GM18873 (cell line): ENCODE measurements around the gene TBC1D25.
"Not testable (repeated sequence)": the region's sequence is repeated elsewhere in the genome, so short reads cannot be mapped to it uniquely, and the experiment has no call there.

Source experiments
- ATAC-seq: cut with Tn5 transposase; IDR thresholded peaks from one replicate; pipeline ENCODE4 v1.9.1; 2021; ENCODE audit warnings: mild to moderate bottlenecking, moderate library complexity, moderate number of reproducible peaks; ENCODE audit not compliant: unreplicated experiment, low FRiP score

Gene TBC1D25

DNA sequence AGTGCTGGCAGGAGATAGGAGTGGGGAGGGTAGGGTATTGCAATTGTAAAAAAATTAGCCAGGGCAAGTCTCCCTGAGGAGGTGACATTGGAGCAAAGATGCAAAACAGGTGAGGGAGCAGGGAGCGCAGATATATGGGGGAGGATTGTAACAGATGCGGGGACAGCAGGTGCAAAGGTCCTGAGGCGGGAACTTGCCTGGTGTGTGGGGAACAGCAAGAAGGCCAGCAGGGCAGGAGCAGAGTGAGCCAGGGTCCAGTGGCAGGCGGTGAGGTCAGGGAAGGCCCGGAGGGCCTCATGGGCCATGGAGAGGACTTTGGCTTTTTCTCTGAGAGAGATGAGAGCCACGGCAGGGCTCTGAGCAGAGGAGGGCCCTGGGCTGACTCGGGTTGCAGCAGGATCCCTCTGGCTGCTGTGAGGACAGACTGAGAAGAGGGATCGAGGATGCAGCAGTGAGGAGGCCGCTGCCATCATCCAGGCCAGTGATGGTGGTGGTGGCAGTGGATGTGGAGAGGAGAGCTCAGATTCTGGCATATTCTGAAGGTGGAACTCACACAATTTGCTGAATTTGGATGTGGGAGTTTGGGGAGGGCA, 24.6 kb upstream of the TBC1D25 start:
- ATAC-seq = no peak

DNA sequence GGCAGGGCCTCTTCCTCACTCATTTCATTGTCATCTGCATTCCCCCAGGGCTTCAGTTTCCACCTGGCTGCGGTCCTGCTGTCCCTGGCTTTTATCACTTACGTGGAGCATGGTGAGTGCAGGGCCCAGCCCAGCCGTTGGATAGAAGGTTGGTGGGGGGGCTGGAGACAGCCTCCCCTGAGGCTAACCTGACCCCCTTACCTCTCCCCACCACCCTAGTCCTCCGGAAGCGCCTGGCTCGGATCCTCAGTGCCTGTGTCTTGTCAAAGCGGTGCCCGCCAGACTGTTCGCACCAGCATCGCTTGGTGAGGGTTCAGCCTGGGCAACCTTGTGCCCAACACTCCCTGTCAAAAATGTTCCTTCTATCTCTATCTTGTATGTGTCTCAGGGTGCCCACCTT, 23.7 kb upstream of the TBC1D25 start:
- ATAC-seq = no peak

DNA sequence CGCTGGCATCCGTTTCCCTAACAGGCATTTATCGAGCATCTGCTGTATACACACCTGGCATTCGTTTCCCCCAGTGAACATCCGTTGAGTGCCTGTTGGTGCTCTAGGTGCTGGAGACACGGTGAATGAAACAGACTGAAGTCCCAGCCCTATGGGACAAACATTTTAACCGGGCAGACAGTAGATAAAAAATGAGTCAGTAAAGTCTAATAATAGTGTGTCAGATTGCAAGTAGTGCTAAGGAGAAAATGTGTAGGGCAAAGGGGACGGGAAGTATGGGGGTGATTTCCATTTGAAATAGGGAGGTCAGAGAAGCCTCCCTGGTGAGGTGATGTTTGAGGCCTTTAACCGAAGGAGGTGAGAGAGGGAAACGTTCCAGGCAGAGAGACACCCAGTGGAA, 23.2 kb upstream of the TBC1D25 start:
- no peak for ATAC-seq

DNA sequence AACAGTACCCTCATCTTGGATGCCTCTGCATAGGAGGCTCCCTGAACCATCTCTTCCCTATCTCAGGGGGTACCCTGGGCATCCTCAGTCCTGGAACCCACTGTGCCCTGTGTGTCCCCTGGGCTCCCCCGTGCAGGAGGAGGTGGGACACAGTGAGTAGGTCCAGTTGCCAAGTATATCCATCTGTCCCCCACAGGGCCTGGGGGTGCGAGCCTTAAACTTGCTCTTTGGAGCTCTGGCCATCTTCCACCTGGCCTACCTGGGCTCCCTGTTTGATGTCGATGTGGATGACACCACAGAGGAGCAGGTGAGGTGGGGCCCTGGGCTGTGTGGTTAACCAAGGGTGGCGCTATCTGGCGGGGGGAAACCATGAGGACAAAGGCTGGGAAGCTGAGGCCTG, 22.5 kb upstream of the TBC1D25 start:
- no peak for ATAC-seq

DNA sequence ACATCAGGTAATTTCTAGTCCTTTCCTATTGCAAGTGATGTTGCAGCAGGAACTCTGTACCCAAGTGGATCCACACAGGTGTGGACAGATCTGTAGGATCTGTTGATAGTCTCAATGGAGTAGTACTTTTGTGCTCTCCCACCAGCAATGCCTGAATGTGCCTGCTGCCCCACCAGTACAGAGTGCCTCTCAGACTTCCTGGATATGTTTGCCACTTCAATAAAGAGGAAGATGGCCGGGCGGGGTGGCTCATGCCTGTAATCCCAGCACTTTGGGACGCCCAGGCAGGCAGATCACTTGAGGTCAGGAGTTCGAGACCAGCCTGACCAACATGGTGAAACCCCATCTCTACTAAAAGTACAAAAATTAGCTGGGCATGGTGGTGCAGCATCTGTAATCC, 20.0 kb upstream of the TBC1D25 start:
- ATAC-seq = not testable (repeated sequence)

DNA sequence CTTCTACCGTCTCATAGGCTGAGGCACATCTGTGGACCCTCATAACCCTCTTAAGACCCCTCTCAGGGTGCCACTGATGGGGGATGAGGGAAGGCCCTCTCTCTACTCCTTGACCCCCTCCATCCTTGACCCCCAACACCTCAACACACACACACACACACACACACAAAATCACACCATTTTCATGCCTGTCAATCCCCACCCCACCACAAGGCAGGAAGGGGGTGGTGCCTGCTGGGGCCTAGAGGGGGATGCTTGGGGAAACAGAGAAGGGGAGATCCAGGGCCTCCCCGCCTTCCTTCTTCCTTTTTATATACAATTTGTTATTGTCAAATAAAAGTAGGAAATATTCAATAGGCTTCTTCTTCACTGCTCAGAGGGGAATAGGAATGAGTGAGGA, 19.1 kb upstream of the TBC1D25 start:
- no peak for ATAC-seq

DNA sequence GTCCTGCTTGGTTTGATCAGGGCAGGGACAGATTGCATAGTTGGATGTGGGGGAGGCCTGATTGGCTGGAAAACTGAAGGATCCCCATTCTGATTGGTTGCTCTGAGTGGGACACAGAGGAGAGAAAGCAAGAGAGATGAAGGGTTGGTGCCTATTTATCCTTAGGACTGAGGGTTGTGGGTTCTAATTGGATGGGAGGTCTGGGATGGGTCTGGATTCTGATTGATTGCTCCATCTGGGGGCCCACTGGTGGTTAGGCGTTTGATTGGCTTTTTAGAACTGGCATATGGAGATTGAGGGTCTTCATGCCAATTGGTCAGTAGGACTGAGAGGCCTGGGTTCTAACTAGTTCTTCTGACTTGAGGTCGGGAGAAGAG, 18.6 kb upstream of the TBC1D25 start:
- ATAC-seq = no peak

DNA sequence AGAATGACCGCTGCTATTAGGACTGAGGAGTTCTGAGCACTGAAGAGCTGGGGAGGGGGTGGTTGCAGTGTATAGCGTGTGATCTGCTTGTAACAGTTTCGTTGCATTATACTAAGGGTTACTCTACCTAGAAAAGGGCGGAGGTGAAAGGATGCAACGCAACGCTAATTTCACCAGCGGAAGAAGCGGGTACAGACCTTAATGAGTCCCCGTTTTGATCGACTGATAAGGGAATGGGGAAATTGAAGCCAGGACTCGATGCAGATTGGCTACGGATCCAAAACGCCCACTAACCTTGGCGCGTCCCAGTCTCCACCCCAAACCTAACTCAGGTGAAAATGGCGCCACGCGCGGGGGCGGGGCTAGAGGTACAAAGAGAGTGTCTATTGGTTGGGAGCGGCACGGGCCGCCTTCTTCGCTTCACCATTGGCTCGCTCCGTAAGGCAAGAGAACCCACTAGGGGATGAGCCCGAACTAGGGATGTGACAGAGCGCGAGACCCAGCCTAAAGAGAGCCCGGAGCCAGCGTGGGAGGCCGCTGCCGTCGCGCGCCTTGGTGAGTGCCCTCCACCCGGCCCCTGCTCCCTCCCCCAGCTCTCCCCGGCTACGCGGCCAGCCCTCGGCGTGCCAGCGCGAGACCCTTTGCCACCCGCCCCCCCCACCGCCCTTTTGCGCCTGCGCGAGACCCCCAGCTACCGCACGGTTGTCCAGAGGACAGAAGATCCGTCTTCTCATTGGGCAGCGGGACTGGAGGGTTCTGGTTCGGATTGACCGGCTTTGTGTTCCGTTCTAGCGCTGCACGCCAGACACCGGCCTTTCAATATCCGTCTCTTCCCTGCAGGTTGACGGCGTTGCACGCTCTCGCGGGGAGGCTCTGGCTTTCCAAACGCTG, 17.9 kb upstream of the TBC1D25 start, which contains the start of gene EBP:
EBP (plus strand) TSS at position 456 of the 891 bp plus-strand sequence. CDS start 1,964 bp downstream, outside the sequence.
- peak; percentile 96 for ATAC-seq

DNA sequence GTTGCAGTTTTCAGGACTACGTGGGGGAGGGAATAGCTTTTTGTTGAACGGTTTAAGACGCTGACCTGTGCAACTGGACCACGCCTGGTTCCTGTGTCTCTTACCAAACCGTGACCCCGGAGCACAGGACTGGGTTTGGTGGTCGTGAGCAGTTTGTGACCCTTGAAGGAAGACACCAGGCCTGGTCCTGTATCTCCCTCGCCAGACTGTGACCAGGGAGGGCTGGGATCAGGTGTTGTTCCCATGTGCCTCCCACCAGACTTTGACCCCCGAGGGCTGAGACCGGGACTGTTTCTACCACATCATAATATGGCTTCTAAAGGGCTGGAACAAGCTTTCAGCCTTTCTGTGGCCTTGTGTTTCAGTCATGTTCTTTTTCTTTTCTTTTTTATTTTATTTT, 17.2 kb upstream of the TBC1D25 start:
- ATAC-seq = no peak

DNA sequence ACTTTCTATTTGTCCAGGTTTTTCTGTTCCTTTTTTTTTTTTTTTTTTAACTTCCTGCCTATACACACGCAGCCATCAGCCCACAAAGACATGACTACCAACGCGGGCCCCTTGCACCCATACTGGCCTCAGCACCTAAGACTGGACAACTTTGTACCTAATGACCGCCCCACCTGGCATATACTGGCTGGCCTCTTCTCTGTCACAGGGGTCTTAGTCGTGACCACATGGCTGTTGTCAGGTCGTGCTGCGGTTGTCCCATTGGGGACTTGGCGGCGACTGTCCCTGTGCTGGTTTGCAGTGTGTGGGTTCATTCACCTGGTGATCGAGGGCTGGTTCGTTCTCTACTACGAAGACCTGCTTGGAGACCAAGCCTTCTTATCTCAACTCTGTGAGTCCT, 15.8 kb upstream of the TBC1D25 start:
- ATAC-seq = no peak

DNA sequence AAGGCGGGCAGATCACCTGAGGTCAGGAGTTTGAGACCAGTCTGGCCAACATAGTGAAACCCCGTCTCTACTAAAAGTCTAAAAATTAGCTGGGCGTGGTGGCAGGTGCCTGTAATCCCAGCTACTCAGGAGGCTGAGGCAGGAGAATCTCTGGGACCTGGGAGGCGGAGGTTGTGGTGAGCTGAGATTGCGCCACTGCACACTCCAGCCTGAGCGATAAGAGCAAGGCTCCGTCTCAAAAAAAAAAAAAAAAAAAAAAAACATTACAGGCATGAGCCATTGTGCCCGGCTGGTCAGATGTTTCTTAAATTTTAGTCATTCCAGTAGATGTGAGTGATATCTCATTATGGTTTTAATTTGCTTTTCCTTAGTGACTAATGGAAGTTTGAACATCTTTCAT, 13.7 kb upstream of the TBC1D25 start:
- ATAC-seq = not testable (repeated sequence)

DNA sequence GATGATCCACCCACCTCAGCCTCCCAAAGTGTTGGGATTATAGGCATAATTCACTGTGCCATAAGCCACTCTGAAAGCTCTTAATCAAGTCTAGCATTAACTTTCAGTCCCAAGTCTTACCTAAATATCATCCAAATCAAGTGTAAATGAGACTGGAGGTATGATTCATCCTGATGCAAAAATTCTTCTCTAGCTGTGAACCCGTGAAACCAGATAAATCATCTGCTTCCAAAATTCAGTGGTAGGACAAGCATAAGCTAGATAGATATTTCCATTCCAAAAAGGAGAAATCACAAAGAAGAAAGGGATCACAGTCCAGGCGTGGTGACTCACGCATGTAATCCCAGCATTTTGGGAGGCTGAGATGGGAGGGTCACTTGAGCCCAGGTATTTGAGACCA, 8.8 kb upstream of the TBC1D25 start:
- ATAC-seq = no peak

DNA sequence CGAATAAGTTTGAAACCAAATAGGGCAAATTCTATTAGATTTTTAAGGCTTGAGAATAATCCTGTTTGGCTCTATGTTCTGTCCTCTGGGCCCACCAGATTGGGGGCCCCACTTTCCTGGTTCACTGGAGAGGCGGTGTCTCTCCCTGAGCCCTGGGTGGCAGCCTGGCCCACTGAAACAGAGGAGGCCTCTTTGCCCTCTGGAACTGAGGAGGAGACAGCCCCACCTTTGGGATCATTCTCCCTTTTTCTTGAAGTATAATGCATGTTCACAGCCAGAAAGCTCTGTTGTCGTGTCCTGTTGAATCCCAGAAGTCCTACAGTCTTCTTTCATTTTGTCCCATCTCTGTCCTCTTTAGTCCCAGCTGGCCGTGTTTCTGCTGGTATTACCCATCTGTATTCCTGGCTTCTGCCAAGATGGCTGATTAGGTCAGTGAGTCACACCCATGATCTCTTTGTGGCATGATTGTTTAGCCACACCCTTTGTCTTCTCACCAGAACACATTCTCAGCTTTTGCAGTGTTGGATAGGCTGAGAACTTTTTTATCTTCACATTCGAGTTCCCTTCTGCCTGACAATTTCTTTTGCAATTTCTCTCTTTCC, 8.1 kb upstream of the TBC1D25 start:
- no peak for ATAC-seq

DNA sequence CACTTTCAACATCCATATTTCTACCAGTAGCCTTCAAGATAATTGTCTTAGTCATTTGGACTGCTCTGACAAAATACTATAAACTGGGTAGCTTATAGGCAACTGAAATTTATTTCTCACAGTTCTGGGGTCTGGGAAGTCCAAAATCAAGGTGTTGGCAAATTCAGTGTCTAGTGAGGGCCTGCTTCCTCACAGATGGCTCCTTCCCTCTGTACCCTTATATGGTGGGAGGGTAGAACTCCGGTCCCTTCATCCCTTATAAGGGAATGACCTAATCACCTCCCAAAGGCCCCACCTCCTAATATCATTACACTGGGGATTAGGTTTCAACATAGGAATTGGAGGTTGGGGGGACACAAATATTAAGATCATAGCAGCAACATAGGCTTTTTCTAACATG, 7.4 kb upstream of the TBC1D25 start:
- no peak for ATAC-seq

DNA sequence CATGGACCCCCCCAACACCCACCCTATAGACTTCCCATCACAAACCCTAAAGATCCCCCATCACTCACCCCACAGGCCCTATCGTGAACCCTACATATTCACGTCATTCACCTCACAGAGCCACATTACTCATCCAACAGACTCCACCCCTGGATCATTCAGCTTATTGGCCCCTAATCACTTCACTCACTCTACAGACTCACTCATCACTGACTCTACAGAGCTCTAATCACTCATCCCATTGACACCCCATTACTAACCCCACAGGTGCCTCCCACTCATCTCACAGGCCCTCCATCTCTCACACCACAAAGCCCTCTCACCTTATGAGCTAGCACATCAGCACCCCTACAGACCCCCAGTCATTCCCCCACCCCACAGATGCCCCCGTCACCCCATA, 6.3 kb upstream of the TBC1D25 start:
- no peak for ATAC-seq

DNA sequence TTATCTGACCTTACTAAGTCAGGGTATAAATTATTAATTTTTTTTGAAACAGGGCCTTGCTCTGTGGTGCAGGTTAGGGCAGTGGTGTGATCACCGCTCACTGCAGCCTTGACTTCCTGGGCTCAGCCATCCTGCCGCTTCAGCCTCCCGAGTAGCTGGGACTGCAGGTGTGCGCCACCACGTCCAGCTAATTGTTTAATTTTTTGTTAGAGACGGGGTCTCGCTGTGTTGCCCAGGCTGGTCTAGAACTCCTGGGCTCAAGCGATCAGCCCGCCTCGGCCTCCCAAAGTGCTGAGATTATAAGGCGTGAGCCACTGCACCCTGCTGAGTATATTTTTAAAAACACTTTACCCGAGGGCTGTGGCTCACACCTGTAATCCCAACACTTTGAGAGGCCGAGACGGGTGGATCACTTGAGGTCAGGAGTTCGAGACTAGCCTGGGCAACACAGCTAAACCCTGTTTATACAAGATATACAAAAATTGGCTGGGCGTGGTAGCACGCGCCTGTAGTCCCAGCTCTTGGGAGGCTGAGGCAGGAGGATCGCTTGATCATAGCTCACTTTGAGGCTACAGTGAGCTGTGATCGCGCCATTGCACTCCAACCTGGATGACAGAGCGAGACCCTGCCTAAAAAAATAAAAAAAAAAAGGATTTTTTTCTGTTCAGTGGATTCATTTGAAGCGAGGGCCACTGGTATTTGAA, 721 bp upstream of the TBC1D25 start:
- no peak for ATAC-seq

DNA sequence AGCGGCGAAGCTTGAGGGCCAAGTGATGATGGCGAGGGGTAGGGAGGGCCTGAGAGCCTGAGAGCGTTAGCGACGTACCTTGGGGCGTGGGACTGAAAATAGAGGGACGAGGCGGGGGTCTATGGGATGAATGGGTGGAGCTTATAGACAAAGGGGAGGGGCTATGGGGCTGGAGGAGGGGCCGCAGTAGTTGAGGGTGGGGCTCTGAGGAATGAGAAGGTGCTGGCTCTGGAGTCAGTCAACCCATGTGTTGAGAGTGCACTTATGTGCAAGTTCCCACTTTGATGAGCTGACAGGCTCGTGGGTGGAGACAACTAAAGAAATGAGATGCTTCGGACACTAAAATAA, 488 bp downstream of the TBC1D25 start:
- ATAC-seq = no peak

DNA sequence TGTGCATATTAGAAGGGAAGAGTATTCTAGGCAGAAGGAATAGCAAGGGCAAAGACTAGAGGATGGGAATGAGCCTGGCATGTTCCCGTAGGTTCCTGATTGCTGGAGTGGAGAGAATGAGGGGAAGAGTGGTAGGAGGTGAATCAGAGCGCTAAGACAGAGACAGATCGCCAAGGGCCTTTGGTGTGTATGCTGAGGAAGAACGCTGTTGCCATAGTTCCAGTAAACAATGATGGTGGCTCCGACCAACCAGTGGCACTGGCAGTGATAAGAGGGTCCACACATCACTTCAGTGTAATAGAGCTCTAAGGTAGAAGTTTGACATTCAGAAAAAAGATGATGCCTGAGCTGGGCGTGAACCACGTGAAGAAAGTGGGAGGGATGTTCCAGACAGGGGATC, 966 bp downstream of the TBC1D25 start:
- ATAC-seq = no peak

DNA sequence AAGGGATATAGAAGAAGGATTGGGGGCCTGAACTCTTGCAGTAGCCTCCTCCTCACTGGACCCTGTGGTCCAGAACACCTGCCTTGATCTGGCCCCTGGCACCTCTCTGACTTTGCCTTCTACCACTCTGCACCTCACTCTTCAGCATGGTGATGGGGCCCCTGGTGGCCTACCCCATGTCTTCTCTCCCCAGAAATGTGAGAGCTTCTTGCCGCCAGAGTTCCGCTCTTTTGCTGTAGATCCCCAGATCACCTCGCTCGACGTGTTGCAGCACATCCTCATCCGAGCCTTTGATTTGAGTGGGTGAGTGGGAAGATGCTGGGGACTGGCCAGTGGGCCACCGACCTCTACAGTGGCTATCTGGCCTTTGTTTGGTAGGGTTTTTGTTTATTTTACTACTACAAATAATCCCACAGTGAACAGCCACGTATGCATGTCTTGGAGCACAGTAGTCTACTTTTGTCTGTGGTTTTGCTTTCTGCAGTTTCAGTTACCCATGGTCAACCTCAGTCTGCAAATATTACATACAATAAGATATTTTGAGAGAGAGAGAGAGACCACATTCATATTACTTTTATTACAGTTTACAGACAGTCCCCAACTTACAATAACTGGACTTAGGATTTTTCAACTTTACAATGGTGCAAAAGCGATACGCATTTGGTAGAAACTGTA, 1.8 kb downstream of the TBC1D25 start:
- ATAC-seq = no peak

DNA sequence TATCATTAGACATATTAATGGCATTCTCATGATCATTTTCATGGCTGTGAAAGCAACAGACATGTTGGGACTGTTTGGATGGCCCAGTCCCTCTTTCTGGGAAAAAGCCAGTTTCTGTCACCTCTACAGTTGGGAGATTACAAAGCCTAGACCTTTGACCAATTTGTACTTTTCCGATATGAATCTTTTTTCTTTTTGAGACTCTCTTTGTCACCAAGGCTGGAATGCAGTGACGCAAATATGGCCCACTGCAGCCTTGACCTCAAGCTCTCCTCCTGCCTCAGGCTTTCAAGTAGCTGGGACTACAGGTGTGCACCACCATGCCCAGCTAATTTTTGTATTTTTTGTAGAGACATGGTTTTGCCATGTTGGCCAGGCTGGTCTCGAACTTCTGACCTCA, 9.4 kb downstream of the TBC1D25 start:
- ATAC-seq = no peak
